Suprapubic skin (tissue), 4 donors: ENCODE measurements around the gene SPOCK1. TPM values are rescaled to one million over a fixed set of nuclear protein-coding genes. Genes with fewer than 3 reads are reported as not detected.

Experiments used
- DNase-seq, 2 donors: peaks; one replicate each; pipeline ENCODE4 v3.0.0-alpha.2; 2019; ENCODE audit warnings: low spot score in 2 of 2
- H3K27ac ChIP-seq: fragments of 200-600 bp; sonication (generic); one replicate; pipeline ENCODE4 v1.5.1; 2019
- H3K27me3 ChIP-seq: fragments of 200-600 bp; sonication (generic); one replicate; pipeline ENCODE4 v1.5.1; 2019
- H3K36me3 ChIP-seq: fragments of 200-600 bp; sonication (generic); one replicate; pipeline ENCODE4 v1.5.1; 2019
- H3K4me1 ChIP-seq: fragments of 200-600 bp; sonication (generic); one replicate; pipeline ENCODE4 v1.5.1; 2019
- H3K4me3 ChIP-seq: fragments of 200-600 bp; sonication (generic); one replicate; pipeline ENCODE4 v1.5.1; 2019; ENCODE audit warnings: mild to moderate bottlenecking
- H3K9me3 ChIP-seq: fragments of 200-600 bp; sonication (generic); one replicate; pipeline ENCODE4 v1.5.1; 2019
- EP300 ChIP-seq: sonication (generic); formaldehyde crosslinking; IDR thresholded peaks from one replicate; pipeline ENCODE4 v1.6.1; 2017; ENCODE audit warnings: antibody characterized with exemption
- POLR2A ChIP-seq, 2 donors: fragments of 450-650 bp; IDR thresholded peaks; one replicate each; pipeline ENCODE4 v1.6.1; 2017; ENCODE audit warnings: antibody characterized with exemption in 2 of 2, mild to moderate bottlenecking in 2 of 2, moderate library complexity in 2 of 2
- POLR2AphosphoS5 ChIP-seq, 3 donors: sonication (generic); formaldehyde crosslinking; IDR thresholded peaks; one replicate each; pipeline ENCODE4 v1.6.1; 2017; ENCODE audit warnings: antibody characterized with exemption in 3 of 3
- WGBS: methylation state at CpG from one replicate; pipeline ENCODE4 v1.1.5; 2018; 5-methylcytosine and 5-hydroxymethylcytosine counted together
- total RNA-seq, 4 donors: library from RNA; depleted of rRNA; stranded (reverse); fragments of >200 nt; gene quantifications; one replicate each; pipeline ENCODE4 v1.1.0, GENCODE V29; 2016
- TF ChIP-seq, protein P1 (sequence below), 2 donors: fragments of 200-600 bp in 1 of 2; fragments of 450-650 bp in 1 of 2; sonication (generic) in 1 of 2; IDR thresholded peaks; one replicate each; pipeline ENCODE4 v1.5.1; 2016 to 2019; ENCODE audit warnings: antibody characterized with exemption in 2 of 2, mild to moderate bottlenecking in 1 of 2, moderate library complexity in 1 of 2

The SPOCK1 gene
- total RNA-seq, 4 donors from 2014 or later: 3.9 to 11.6 (median 5.4) TPM

DNA sequence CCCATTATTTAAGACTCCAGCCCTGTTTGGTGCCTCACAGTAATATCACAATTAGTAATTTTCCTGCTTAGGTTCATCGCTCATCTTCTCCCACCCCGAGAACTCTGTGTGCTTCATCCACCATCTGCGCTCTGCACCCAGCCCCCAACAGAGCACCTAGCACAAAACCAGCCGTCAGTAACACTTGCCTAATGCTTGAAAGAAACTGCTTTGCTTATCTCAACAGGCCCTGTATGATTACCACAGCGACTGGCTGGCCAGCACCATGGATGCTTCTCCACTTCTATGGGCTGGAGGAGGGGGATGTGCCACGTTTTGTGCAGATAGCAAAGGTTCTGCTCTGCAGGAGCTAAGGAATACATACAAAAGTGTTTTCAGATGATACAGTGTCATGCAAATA lies 166.8 kb downstream of the SPOCK1 start:
- Histone ChIP-seq H3K36me3 (no peaks in the 10 kb centered on the region), H3K27me3 (no peaks in the 10 kb centered on the region), H3K27ac (no peak overlapping the region), H3K4me1 (no peaks in the 10 kb centered on the region), H3K4me3 (no peak overlapping the region), H3K9me3 (no peaks in the 10 kb centered on the region)
- TF ChIP-seq POLR2A (IDR thresholded peaks at IDR 0.05): no peak
- no peak for TF ChIP-seq EP300
- TF ChIP-seq, protein P1, sequence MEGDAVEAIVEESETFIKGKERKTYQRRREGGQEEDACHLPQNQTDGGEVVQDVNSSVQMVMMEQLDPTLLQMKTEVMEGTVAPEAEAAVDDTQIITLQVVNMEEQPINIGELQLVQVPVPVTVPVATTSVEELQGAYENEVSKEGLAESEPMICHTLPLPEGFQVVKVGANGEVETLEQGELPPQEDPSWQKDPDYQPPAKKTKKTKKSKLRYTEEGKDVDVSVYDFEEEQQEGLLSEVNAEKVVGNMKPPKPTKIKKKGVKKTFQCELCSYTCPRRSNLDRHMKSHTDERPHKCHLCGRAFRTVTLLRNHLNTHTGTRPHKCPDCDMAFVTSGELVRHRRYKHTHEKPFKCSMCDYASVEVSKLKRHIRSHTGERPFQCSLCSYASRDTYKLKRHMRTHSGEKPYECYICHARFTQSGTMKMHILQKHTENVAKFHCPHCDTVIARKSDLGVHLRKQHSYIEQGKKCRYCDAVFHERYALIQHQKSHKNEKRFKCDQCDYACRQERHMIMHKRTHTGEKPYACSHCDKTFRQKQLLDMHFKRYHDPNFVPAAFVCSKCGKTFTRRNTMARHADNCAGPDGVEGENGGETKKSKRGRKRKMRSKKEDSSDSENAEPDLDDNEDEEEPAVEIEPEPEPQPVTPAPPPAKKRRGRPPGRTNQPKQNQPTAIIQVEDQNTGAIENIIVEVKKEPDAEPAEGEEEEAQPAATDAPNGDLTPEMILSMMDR (IDR thresholded peaks at IDR 0.05): no peak
- no peak for TF ChIP-seq POLR2AphosphoS5 (IDR thresholded peaks at IDR 0.05)
- 83% methylated on average over 6 of the region's 6 CpGs for WGBS
- DNase-seq: no peak

DNA sequence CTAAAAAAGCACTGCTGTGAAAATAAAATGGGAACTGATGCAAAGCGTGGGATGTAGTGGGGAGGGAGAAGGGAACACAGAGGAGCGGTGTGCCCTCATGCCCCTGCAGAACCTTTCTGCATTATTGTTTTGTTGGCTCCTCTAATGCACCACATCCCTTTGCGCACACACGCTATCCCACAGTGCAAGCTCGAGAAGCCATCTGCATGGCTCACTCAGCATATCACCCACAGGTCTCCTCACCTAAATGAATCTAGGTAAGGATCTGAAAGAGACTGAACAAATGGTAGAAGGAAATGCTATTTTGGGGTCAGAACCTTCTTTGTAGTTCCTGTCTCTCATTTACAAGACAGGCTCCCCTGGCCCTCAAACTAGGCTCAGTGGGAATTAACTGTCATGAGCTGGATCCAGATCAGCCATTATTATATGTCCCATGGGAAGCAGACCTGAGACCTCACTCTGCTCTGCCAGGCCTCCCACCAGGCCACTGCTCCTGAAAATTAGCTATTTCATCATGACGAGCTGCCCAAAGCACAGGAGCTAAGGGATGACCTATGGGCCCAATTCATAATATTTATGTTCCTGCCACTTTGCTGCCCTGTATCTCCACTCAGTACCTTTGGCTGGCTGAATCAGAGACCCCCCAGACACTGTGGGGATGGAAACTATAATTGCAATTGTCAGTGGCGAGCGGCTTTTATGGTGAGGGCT lies 169.4 kb downstream of the SPOCK1 start:
- H3K36me3 ChIP-seq: no peaks in the 10 kb centered on the region
- H3K9me3 ChIP-seq: no peaks in the 10 kb centered on the region
- no peak for DNase-seq
- TF ChIP-seq POLR2A (IDR thresholded peaks at IDR 0.05): no peak
- no peaks in the 10 kb centered on the region for H3K4me1 ChIP-seq
- no peak overlapping the region for H3K27ac ChIP-seq
- no peaks in the 10 kb centered on the region for H3K27me3 ChIP-seq
- WGBS: 96% methylated on average over 8 of the region's 8 CpGs
- H3K4me3 ChIP-seq: no peak overlapping the region

DNA sequence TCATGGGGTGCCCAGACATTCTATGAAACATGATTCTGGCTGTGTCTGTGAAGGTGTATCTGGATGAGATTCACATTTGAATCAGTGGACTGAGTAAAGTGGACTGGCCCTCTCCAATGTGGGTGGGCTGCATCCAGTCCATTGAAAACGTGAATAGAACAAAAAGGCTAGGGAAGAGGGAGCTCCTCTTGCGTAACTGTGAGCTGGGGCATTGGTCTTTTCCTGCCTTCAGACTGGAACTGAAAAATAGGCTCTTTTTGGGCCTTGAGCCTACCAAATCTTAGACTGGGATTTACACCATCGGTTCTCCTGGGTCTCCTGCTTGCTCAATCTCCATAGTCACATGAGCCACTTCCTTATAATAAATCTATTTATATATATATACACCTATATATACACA lies 170.1 kb downstream of the SPOCK1 start:
- Histone ChIP-seq H3K9me3 (no peaks in the 10 kb centered on the region), H3K27ac (no peak overlapping the region), H3K4me1 (no peaks in the 10 kb centered on the region), H3K4me3 (no peak overlapping the region), H3K27me3 (no peaks in the 10 kb centered on the region), H3K36me3 (no peaks in the 10 kb centered on the region)
- 87% methylated on average over 3 of the region's 3 CpGs for WGBS
- DNase-seq: no peak
- TF ChIP-seq EP300: no peak

DNA sequence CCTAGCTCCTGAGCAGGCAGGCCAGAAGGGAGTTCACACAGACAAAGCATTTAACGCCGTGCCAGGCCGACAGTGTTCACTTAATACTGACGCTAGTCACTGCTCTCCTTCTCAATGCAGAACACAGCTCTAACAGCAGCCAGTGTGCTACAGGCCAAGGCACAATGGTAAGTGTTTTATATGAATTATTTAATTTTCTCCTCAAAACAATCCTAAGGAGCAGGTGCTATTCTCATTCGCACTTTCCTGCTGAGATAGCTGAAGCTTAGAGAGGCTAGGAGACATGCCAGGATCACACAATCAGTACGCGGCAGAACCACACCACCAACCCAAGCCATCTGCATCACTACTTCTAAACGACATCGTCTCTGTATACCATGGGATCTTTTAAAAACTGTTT lies 170.7 kb downstream of the SPOCK1 start:
- Histone ChIP-seq H3K9me3 (no peaks in the 10 kb centered on the region), H3K27me3 (no peaks in the 10 kb centered on the region), H3K4me3 (no peak overlapping the region), H3K4me1 (no peaks in the 10 kb centered on the region), H3K36me3 (no peaks in the 10 kb centered on the region), H3K27ac (no peak overlapping the region)
- DNase-seq: no peak
- TF ChIP-seq POLR2A (IDR thresholded peaks at IDR 0.05) (no peak), POLR2AphosphoS5 (IDR thresholded peaks at IDR 0.05) (no peak), EP300 (no peak)
- TF ChIP-seq, protein P1 (IDR thresholded peaks at IDR 0.05): no peak
- 90% methylated on average over 9 of the region's 9 CpGs for WGBS

DNA sequence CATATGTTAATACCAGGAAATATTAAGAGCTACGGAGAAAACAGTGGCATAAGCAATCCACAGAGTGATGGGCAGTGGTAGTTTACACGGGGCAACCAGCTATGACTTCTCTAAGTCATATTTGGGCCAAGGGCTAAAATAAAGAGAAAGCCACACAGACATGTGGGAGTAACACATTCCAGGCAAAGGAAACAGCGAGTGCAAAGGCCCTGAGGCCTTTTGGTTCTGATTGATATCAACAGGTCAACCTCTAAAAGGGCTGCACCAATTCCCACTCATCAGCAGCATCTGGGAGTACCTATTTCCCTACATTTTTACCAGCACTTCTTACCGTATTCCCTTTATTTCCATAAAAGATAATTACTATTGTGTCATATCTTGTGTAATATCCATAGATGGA lies 173.4 kb downstream of the SPOCK1 start:
- 75% methylated on average over 4 of the region's 4 CpGs for WGBS
- no peaks in the 10 kb centered on the region for H3K27me3 ChIP-seq

More for the DNA sequence above, 173.4 kb downstream of the SPOCK1 start:
- Histone ChIP-seq H3K36me3 (no peaks in the 10 kb centered on the region), H3K4me3 (no peak overlapping the region), H3K4me1 (no peaks in the 10 kb centered on the region), H3K27ac (no peak overlapping the region), H3K9me3 (no peaks in the 10 kb centered on the region)
- no peak for TF ChIP-seq POLR2A (IDR thresholded peaks at IDR 0.05)
- TF ChIP-seq, protein P1 (IDR thresholded peaks at IDR 0.05): no peak
- no peak for TF ChIP-seq POLR2AphosphoS5 (IDR thresholded peaks at IDR 0.05)
- no peak for TF ChIP-seq EP300
- no peak for DNase-seq
